WI38 (cell line): Measurements from ENCODE around the gene SGF29.

Experiments
- H3K4me3 ChIP-seq: 2 replicates; pipeline ENCODE4 v1.5.1; 2011; ENCODE audit warnings: low read depth, mild to moderate bottlenecking, control low read depth, low read length
- CTCF ChIP-seq: IDR thresholded peaks from 2 replicates; pipeline ENCODE4 v1.5.1; 2012; ENCODE audit warnings: low read depth, mild to moderate bottlenecking, control low read depth, low read length

The SGF29 gene

DNA sequence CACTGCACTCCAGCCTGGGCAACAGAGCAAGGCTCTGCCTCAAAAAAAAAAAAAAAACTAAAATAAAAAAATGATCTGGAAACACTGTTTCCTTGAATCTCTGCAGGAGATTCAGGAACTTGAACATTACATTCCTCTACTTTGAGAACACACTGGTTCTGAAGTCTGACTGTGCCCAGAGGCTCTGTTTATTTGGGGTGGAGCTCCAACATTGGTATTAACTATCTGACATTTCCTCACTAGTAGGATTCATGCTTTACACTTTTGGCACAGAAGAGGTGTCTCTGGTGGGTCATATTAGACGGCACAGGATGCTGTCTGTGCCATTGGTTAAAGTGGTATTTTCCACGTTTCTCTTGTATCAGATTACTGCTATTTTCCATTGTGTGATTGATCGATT is 32.7 kb downstream of the SGF29 start:
- H3K4me3 ChIP-seq: no peak overlapping the region
- TF ChIP-seq CTCF: no peak

- no peak overlapping the region for H3K4me3 ChIP-seq
- no peak for TF ChIP-seq CTCF
Observed at GRCh38 chr16:28587386-28587785, 33.7 kb downstream of the SGF29 start.

- H3K4me3 ChIP-seq: no peak overlapping the region
- no peak for TF ChIP-seq CTCF
Observed at GRCh38 chr16:28589069-28589468, 35.3 kb downstream of the SGF29 start.

DNA sequence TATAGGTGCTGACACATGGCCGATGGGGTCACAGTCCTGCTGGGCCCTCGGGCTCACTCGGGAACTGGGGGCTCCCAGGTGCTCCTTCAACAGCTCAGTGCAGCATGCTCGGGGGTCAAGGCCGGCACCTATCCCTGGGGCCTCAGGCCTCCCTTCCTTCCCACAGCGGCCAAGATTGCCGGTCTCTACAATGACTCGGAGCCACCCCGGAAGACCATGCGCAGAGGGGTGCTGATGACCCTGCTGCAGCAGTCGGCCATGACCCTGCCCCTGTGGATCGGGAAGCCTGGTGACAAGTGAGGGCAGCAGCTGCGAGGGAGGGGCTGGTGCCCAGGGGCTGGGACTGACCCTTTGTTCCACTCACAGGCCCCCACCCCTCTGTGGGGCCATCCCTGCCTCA is 36.2 kb downstream of the SGF29 start:
- TF ChIP-seq CTCF: no peak
- no peak overlapping the region for H3K4me3 ChIP-seq

DNA sequence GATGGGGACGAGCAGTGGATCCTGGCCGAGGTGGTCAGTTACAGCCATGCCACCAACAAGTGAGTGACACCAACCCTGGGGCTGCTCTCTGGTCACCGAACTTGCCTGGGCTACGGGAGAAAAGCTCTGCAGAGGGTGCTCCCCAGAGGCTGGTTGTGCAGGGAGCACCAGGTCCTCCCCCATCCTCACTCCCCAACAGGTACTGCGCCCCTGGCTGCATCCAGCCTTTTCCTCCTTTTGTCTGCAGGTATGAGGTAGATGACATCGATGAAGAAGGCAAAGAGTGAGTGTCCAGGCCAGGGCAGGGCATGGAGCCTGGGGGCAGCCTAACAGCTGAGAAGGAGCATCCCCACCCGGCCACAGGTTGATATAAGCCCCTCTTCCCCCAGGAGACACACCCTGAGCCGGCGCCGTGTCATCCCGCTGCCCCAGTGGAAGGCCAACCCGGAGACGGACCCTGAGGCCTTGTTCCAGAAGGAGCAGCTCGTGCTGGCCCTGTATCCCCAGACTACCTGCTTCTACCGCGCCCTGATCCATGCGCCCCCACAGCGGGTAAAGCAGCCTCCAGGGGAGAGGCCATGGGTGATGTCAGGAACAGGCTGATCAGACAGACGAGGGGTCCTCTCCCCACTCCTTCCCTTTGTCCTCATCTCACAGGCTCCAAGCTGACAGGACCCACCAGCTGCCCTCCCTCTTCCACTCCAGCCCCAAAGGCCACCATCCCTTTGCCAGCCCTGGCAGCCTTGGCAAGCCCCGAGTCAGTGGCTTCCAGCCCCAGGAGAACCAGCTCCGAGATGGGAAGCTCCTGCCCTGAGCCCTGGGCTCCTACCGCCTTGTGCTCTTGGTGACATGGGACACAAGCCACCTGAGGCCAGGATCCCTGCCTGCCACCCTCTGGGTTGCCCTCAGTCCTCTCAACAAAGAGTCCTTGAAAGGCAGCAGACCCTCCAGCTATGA is 36.9 kb downstream of the SGF29 start:
- no peak overlapping the region for H3K4me3 ChIP-seq
- TF ChIP-seq CTCF: no peak

DNA sequence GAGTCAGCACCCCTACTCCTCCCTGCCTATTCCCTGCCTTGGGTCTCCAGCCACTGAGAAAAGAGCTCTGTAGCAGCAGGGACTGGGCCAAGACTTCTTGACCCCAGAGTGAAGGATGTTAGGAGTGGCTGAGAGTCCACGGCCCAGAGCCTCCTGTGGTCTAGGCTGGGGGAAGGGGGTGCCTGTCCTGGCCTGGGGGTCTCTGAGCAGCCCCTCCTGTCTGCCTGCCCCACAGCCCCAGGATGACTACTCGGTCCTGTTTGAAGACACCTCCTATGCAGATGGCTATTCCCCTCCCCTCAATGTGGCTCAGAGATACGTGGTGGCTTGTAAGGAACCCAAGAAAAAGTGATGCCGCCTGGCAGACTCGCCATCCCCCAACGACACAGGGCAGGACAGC is 37.6 kb downstream of the SGF29 start:
- no peak for TF ChIP-seq CTCF
- no peak overlapping the region for H3K4me3 ChIP-seq

GRCh38 chr16:28592511-28592910 is 38.8 kb downstream of the SGF29 start:
- no peak overlapping the region for H3K4me3 ChIP-seq
- no peak for TF ChIP-seq CTCF
